ENCODE data around the gene HIKESHI.

- TF ChIP-seq CTCF (IDR thresholded peaks at IDR 0.05 in 4 of 5, conservative IDR thresholded peaks at IDR 0.05 in 1 of 5) (no peak), POLR2A (IDR thresholded peaks at IDR 0.05) (no peak)
Observed at GRCh38 chr11:86337227-86337626, 35.2 kb downstream of the HIKESHI start.

All from gastrocnemius medialis (tissue), 4 donors.